IPS-11a (cell line): ENCODE data around the gene MYH7.

Source experiments
- H3K4me3 ChIP-seq: one replicate; pipeline ENCODE4 v1.5.1; 2013; ENCODE audit warnings: low read depth, low read length, control low read depth

Gene MYH7

GRCh38 chr14:23449314-23449713, 13.9 kb upstream of the MYH7 start:
- H3K4me3 ChIP-seq = no peak overlapping the region

- H3K4me3 ChIP-seq = no peak overlapping the region
Observed at GRCh38 chr14:23447361-23448350, 12.2 kb upstream of the MYH7 start.

- no peak overlapping the region for H3K4me3 ChIP-seq
Observed at GRCh38 chr14:23446291-23446851, 10.9 kb upstream of the MYH7 start.

GRCh38 chr14:23445773-23446172, 10.3 kb upstream of the MYH7 start:
- no peak overlapping the region for H3K4me3 ChIP-seq

- H3K4me3 ChIP-seq = no peak overlapping the region
Observed at GRCh38 chr14:23444314-23444713, 8.9 kb upstream of the MYH7 start.

- no peak overlapping the region for H3K4me3 ChIP-seq
Observed at GRCh38 chr14:23443881-23444280, 8.4 kb upstream of the MYH7 start.

GRCh38 chr14:23443411-23443812, 8.0 kb upstream of the MYH7 start:
- no peak overlapping the region for H3K4me3 ChIP-seq

- H3K4me3 ChIP-seq = no peak overlapping the region
Observed at GRCh38 chr14:23442721-23443356, 7.4 kb upstream of the MYH7 start.

- no peak overlapping the region for H3K4me3 ChIP-seq
Observed at GRCh38 chr14:23441076-23441475, 5.6 kb upstream of the MYH7 start.

GRCh38 chr14:23439107-23439835, 3.8 kb upstream of the MYH7 start:
- no peak overlapping the region for H3K4me3 ChIP-seq

- H3K4me3 ChIP-seq = no peak overlapping the region
Observed at GRCh38 chr14:23438101-23438971, 2.9 kb upstream of the MYH7 start.

- H3K4me3 ChIP-seq = no peak overlapping the region
Observed at GRCh38 chr14:23437133-23438100, 2.0 kb upstream of the MYH7 start.

GRCh38 chr14:23436327-23437132, 1.1 kb upstream of the MYH7 start:
- H3K4me3 ChIP-seq = no peak overlapping the region

GRCh38 chr14:23434488-23435222, 805 bp downstream of the MYH7 start:
- no peak overlapping the region for H3K4me3 ChIP-seq

GRCh38 chr14:23433457-23433856, 2.0 kb downstream of the MYH7 start:
- H3K4me3 ChIP-seq = no peak overlapping the region

GRCh38 chr14:23432946-23433345, 2.5 kb downstream of the MYH7 start:
- no peak overlapping the region for H3K4me3 ChIP-seq

- H3K4me3 ChIP-seq = no peak overlapping the region
Observed at GRCh38 chr14:23432102-23432925, 3.1 kb downstream of the MYH7 start.
